ENCODE results near the gene PLXNC1. TPM values are rescaled to one million over a fixed set of nuclear protein-coding genes. Genes with fewer than 3 reads are reported as not detected.

The PLXNC1 gene
- total RNA-seq, 1 experiment from 2014 or later = 0.05 TPM

- DNase-seq (ENCODE audit: low spot score) = no peak
These were observed 56.3 kb downstream of the PLXNC1 start for GRCh38 chr12:94204499-94205247.

- no peak for DNase-seq (ENCODE audit: low spot score)
These were observed 57.4 kb downstream of the PLXNC1 start for GRCh38 chr12:94205822-94206221.

- DNase-seq (ENCODE audit: low spot score) = no peak
These were observed 58.5 kb downstream of the PLXNC1 start for GRCh38 chr12:94206886-94207285.

GRCh38 chr12:94207467-94207848 lies 59.1 kb downstream of the PLXNC1 start:
- no peak for DNase-seq (ENCODE audit: low spot score)

- no peak for DNase-seq (ENCODE audit: low spot score)
These were observed 59.7 kb downstream of the PLXNC1 start for GRCh38 chr12:94207849-94208621.

GRCh38 chr12:94208622-94208966 lies 60.2 kb downstream of the PLXNC1 start:
- no peak for DNase-seq (ENCODE audit: low spot score)

- no peak for DNase-seq (ENCODE audit: low spot score)
These were observed 60.9 kb downstream of the PLXNC1 start for GRCh38 chr12:94209240-94209639.

GRCh38 chr12:94211021-94211420 lies 62.6 kb downstream of the PLXNC1 start:
- no peak for DNase-seq (ENCODE audit: low spot score)

GRCh38 chr12:94218233-94218632 lies 69.9 kb downstream of the PLXNC1 start:
- DNase-seq (ENCODE audit: low spot score) = no peak

- DNase-seq (ENCODE audit: low spot score) = no peak
These were observed 71.4 kb downstream of the PLXNC1 start for GRCh38 chr12:94219622-94220302.

GRCh38 chr12:94220804-94221203 lies 72.4 kb downstream of the PLXNC1 start:
- no peak for DNase-seq (ENCODE audit: low spot score)

GRCh38 chr12:94222351-94223084 lies 74.1 kb downstream of the PLXNC1 start:
- DNase-seq (ENCODE audit: low spot score) = no peak

GRCh38 chr12:94223842-94224241 lies 75.5 kb downstream of the PLXNC1 start:
- DNase-seq (ENCODE audit: low spot score) = no peak

- DNase-seq (ENCODE audit: low spot score) = no peak
These were observed 77.1 kb downstream of the PLXNC1 start for GRCh38 chr12:94225506-94225905.

GRCh38 chr12:94225947-94226630 lies 77.7 kb downstream of the PLXNC1 start:
- no peak for DNase-seq (ENCODE audit: low spot score)

- DNase-seq (ENCODE audit: low spot score) = no peak
These were observed 78.7 kb downstream of the PLXNC1 start for GRCh38 chr12:94227066-94227465.

GRCh38 chr12:94228488-94228907 lies 80.1 kb downstream of the PLXNC1 start:
- no peak for DNase-seq (ENCODE audit: low spot score)

- no peak for DNase-seq (ENCODE audit: low spot score)
These were observed 81.5 kb downstream of the PLXNC1 start for GRCh38 chr12:94229902-94230301.

GRCh38 chr12:94230357-94230905 lies 82.1 kb downstream of the PLXNC1 start:
- DNase-seq (ENCODE audit: low spot score) = no peak

GRCh38 chr12:94231709-94232108 lies 83.3 kb downstream of the PLXNC1 start:
- DNase-seq (ENCODE audit: low spot score) = no peak

GRCh38 chr12:94235848-94236247 lies 87.5 kb downstream of the PLXNC1 start:
- no peak for DNase-seq (ENCODE audit: low spot score)
